Left lobe of liver (tissue), 2 donors: Measurements from ENCODE around the gene CDKN2C. TPM values are rescaled to one million over a fixed set of nuclear protein-coding genes. Genes with fewer than 3 reads are reported as not detected.

Experiments used
- ATAC-seq: fragments of 200-7000 bp; cut with Tn5 transposase; one replicate; pipeline ENCODE4 v1.9.1; 2020; ENCODE audit warnings: mild to moderate bottlenecking, moderate library complexity
- DNase-seq: peaks from one replicate; pipeline ENCODE4 v3.0.0-alpha.2; 2020; ENCODE audit warnings: low spot score
- total RNA-seq: library from RNA; stranded (reverse); gene quantifications from one replicate; pipeline ENCODE4 v1.2.1, GENCODE V29; 2021
- donor health status: DM: no; HTN: no; CAD: no; lungs with moderate emphysema.
- donor health status: DM: no; HTN: yes; CAD: no.

Gene CDKN2C
- total RNA-seq, 1 donor from 2014 or later: 2.2 TPM

DNA sequence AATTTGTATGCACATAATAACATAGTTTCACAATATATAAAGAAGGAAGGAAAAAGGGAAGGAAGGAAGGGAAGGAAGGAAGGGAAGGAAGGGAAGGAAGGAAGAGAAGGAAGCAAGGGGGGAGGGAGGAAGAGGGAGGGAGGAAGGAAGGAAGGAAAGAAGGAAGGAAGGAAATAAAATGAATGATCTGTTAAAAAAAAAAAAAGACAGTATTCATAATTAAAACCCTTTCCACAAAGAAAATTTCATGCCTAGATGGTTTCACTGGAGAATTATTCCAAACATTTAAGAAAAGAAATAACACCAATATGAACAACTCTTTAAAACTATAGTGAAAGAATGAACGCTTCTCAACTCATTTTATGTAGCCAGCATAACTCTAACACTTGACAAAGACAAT, 44.8 kb downstream of the CDKN2C start:
- DNase-seq: no peak
- no peak for ATAC-seq

DNA sequence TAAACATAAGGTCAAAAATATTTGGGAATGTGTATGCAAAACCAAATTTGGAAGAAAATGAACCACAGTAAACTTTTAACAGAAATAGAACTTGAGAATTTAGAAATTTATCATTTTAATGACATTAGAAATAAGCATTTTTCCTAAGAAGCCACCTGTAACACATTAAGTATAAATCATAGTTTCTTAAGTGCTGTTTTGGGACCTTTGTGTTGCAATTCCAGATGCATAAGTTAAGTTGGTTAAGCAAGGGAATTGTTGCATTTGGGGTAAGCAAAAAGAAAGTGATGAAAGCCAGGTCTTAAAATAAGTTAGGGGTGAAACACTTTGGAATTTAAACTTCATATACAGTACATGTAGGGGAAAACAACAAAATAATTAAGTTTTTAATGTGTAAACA, 49.8 kb downstream of the CDKN2C start:
- DNase-seq (no peak), ATAC-seq (no peak)

Other genes starting within 250 kb of the CDKN2C start
- 22.3 TPM for gene FAF1, start 10.0 kb upstream of the CDKN2C start, total RNA-seq
- not detected for gene C1orf185, start 132.0 kb downstream of the CDKN2C start, total RNA-seq